Stimulated activated naive B cell treated with anti-CD40 and anti-IgM and Interleukin-4, amounts not matched to agents 10 μg/mL and 1 μg/mL and 100 μg/mL, for 72 hours (primary cell): Measurements from ENCODE around the gene STK39.
A peak's percentile ranks its signal among the peaks of the same experiment; 100 is the strongest.

Experiments
- ATAC-seq, 2 donors: fragments of 150-1000 bp; cut with Tn5 transposase; replicated peaks; 2 replicates each; pipeline ENCODE4 v1.10.0; 2021; ENCODE audit warnings: moderate library complexity in 1 of 2
- DNase-seq: peaks from one replicate; pipeline ENCODE4 v3.0.0; 2021
- H3K27ac Mint-ChIP-seq: one replicate; pipeline ENCODE4 v1.8.0; 2022; ENCODE audit warnings: mild to moderate bottlenecking, mixed read lengths
- H3K27me3 Mint-ChIP-seq, 2 donors: one replicate each; pipeline ENCODE4 v1.8.0; 2022; ENCODE audit warnings: mixed read lengths in 2 of 2
- H3K36me3 Mint-ChIP-seq, 2 donors: one replicate each; pipeline ENCODE4 v1.8.0; 2022; ENCODE audit warnings: mixed read lengths in 2 of 2, mild to moderate bottlenecking in 1 of 2
- H3K4me1 Mint-ChIP-seq, 2 donors: one replicate each; pipeline ENCODE4 v1.8.0; 2022; ENCODE audit warnings: mixed read lengths in 2 of 2, mild to moderate bottlenecking in 1 of 2
- H3K4me3 Mint-ChIP-seq, 2 donors: one replicate each; pipeline ENCODE4 v1.8.0; 2022; ENCODE audit warnings: mild to moderate bottlenecking in 2 of 2, mixed read lengths in 2 of 2, moderate library complexity in 1 of 2
- H3K9me3 Mint-ChIP-seq, 2 donors: one replicate each; pipeline ENCODE4 v1.8.0; 2022; ENCODE audit warnings: mixed read lengths in 2 of 2, mild to moderate bottlenecking in 1 of 2

Gene STK39

DNA sequence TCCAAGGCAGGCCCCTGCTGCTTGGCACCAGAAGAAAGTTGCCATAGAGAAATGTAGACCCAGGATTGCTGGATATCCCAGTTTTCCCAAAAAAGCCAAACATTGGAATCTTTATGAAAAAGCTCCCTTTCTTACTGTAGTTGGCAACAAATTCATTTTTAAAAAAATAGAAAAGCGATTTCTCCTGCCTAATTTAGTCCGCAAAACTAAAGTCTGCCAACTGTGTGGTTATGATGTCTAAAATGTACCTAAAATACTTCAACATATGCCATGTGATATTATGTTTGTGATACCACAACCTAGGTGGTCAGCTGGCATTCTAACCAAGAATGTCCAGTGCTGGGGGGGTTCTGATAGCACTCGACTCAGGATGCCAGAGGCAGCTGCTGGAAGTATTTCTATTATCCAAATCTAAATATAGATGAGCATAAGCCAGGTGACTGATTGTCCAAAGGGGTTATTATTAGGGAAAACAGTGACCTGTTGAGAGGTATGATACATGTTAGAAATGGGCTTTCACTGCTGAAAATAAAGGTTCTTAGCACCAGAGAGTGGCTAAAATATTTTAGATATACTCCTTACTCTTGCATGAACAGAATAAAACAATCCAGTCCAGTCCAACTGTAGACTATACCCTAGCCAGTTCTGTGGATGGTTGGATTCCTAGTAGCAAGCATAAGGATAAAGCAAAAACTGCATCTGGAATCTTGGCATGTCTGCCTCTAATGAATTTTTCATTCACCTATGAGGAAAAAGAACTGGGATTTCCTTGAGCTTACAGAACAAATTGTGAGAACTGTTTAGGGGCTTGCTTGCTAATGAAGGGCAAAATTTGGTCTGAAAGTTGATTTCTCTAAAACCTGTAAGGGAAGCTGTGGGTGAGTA, 101.7 kb downstream of the STK39 start:
- Mint-ChIP-seq H3K4me3 (no peak overlapping the region), H3K27me3 (no peaks in the 10 kb centered on the region), H3K4me1 (no peaks in the 10 kb centered on the region), H3K27ac (no peak overlapping the region), H3K9me3 (no peaks in the 10 kb centered on the region), H3K36me3 (peaks cover 6 to 16% of the 10 kb centered on the region in 2 donors)
- ATAC-seq, result no peak
- DNase-seq, result no peak

DNA sequence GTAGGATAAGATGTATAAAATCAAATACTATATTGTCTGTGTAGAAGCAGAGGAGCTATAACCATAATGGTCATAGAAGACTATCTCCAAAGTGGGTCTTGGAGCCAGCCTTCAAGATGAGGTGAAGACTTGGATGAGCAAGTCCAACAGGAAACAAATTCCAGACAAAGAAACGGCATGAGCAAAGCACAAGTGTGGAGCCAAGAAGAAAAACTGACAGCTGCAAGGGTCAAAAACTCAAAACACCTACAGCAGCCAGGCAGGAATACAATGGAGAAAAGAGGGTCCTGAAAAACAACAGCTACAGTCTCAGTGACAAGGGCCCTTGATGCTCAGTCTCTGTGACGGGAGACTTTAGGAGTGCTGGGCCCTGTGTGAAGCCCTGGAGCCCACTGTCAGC, 102.4 kb downstream of the STK39 start:
- H3K4me1 Mint-ChIP-seq, result no peaks in the 10 kb centered on the region

DNA sequence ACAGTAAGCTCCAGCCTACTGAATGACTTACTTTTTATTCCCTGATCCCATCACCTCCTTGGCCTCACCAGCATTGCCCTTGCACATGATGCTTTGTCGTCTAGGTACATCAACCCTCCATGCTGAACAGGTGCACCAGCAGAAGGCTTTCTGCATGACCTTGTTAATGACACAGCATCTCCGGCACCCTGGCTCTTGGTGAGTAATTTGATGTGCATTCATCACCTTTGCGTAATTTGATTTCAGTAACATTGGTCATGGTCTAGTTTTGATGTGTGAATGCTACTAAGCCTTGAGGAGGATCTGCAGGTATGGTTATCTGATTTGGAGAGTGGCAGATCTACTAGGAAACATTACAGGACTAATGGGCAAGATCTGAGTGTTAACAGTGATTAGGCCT, 103.6 kb downstream of the STK39 start:
- ATAC-seq, result no peak
- DNase-seq, result no peak
- peaks cover 5 to 10% of the 10 kb centered on the region in 2 donors for H3K36me3 Mint-ChIP-seq
- H3K9me3 Mint-ChIP-seq, result no peaks in the 10 kb centered on the region
- no peak overlapping the region for H3K4me3 Mint-ChIP-seq
- H3K27ac Mint-ChIP-seq, result no peak overlapping the region
- H3K27me3 Mint-ChIP-seq, result no peaks in the 10 kb centered on the region
- no peaks in the 10 kb centered on the region for H3K4me1 Mint-ChIP-seq

More for the DNA sequence above, 102.4 kb downstream of the STK39 start:
- DNase-seq, result no peak
- no peaks in the 10 kb centered on the region for H3K27me3 Mint-ChIP-seq
- H3K4me3 Mint-ChIP-seq, result no peak overlapping the region
- H3K9me3 Mint-ChIP-seq, result no peaks in the 10 kb centered on the region
- ATAC-seq, result no peak
- H3K27ac Mint-ChIP-seq, result no peak overlapping the region
- peaks cover 7 to 15% of the 10 kb centered on the region in 2 donors for H3K36me3 Mint-ChIP-seq

DNA sequence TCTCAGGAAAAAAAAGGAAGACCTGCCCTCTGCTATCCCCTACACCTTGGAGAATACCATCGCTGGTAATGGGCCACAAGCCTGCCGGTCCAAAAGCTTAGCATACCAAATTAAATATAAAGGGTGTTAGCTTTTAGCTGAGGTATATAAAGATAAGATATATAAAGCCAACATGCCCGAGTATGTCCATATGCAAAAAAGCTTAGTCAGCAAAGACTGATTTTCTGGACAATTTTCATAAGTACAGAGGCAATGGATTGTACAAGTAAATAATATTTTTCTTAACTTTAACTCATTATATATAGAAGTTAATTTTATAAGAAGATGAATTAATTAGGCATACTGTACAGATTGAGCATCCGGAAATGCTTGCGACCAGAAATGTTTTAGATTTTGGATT, 106.5 kb downstream of the STK39 start:
- DNase-seq (no peak), ATAC-seq (no peak)
- Mint-ChIP-seq H3K27ac (no peak overlapping the region), H3K4me3 (no peak overlapping the region), H3K4me1 (peaks cover 0 to 1% of the 10 kb centered on the region in 2 donors), H3K36me3 (peaks cover 10 to 21% of the 10 kb centered on the region in 2 donors), H3K27me3 (no peaks in the 10 kb centered on the region), H3K9me3 (no peaks in the 10 kb centered on the region)

DNA sequence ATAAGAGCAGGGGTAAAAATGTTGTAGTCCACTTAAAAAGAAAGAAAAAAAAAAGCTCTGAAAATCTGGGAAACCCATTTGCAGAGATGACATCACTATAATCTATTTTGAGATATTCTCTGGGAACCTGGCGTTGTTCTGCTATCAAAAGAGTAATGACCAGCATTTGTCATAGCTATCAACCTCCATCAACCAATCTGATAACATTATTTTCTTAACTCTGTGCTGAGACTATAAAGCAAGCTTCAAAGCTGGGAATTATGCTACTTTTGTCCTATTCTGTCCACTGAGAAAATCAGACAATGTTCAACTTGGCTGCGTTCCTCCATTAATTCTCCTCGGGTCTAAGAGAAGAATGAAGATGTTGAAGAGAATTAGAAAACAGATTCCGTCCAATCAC, 107.5 kb downstream of the STK39 start:
- ATAC-seq (no peak), DNase-seq (no peak)
- Mint-ChIP-seq H3K4me1 (peaks cover 0 to 1% of the 10 kb centered on the region in 2 donors), H3K36me3 (peaks cover 14 to 26% of the 10 kb centered on the region in 2 donors), H3K4me3 (no peak overlapping the region), H3K27me3 (no peaks in the 10 kb centered on the region), H3K27ac (no peak overlapping the region), H3K9me3 (no peaks in the 10 kb centered on the region)

DNA sequence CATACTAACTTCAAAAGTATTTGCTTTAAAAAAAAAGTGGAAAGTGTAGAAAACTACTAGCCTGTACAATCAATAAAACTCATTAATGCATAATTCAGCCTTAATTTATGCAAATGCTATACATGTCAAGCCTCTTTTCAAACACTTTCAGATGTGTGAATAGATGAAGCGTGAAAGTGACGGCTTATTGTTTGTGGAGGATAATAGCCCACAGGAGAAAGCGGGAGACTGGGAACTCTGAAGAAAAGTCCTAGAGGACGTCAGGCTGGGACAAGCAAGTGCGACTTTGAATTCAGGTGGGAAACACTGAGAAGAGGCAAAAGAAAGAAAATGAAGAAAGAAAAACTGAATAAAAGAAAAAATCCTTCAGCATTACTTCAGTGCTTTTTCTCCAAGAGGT, 108.5 kb downstream of the STK39 start:
- Mint-ChIP-seq H3K27me3 (no peaks in the 10 kb centered on the region), H3K9me3 (no peaks in the 10 kb centered on the region), H3K36me3 (peaks cover 14 to 28% of the 10 kb centered on the region in 2 donors), H3K27ac (no peak overlapping the region), H3K4me3 (no peak overlapping the region), H3K4me1 (peaks cover 0 to 1% of the 10 kb centered on the region in 2 donors)
- DNase-seq, result no peak
- ATAC-seq, result no peak

DNA sequence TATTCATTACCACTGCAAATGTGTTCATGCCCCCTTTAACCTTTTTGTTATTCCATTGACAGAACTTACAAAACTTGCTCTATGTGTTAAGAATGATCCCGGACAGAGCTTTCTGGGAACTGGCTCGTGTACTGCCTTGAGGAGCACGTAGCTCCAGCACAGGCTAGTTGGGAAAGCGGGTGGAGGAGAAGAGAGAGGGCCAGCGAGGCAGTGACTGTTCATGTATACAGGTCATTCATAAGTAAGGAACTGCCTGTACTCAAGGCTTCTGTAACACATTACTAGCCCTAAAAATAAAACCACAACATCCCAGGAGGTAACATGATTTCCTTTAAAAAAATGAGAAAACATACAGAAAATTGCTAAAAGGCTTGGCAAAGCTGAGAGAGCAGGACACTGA, 109.0 kb downstream of the STK39 start:
- ATAC-seq, result no peak
- H3K27ac Mint-ChIP-seq, result peak overlapping the region; percentile 28

DNA sequence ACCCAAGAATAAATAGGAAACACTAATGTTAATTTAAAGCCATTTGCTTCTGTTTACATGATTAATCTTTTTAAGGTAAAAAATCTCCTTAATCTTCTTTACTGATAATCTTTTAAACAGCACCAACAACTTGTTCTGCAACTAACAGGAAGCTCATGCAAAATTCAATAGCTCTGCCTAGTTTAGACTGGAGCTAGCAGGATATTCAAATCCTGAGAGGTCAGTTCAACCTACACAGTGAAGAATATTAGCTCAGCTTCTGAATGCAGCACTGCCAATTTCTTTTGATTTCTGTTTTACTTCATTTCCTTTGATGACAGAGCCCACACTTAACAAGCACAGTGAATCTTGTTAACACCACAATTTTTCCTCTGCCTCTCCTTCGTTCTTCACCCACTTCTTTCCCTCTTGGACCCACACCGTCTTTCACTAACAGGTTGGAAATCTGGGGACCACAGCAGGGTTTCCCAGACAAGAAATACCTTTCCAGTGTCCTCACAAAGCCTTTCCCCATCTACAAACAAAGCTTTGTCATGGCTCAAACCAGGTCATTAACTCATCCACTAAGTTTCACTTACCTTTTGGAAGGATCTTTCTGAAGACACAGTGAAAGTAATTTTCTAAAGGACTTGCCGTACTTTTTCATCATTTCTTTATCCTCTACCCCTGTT, 109.8 kb downstream of the STK39 start:
- H3K4me1 Mint-ChIP-seq, result peaks cover 0 to 1% of the 10 kb centered on the region in 2 donors
- peak overlapping the region; percentile 71 for H3K27ac Mint-ChIP-seq
- H3K36me3 Mint-ChIP-seq, result peaks cover 22 to 32% of the 10 kb centered on the region in 2 donors
- H3K4me3 Mint-ChIP-seq, result no peak overlapping the region
- H3K9me3 Mint-ChIP-seq, result no peaks in the 10 kb centered on the region
- no peak for DNase-seq
- no peak for ATAC-seq
- no peaks in the 10 kb centered on the region for H3K27me3 Mint-ChIP-seq

More for the DNA sequence above, 109.0 kb downstream of the STK39 start:
- Mint-ChIP-seq H3K4me1 (peaks cover 0 to 1% of the 10 kb centered on the region in 2 donors), H3K4me3 (no peak overlapping the region), H3K27me3 (no peaks in the 10 kb centered on the region), H3K36me3 (peaks cover 15 to 27% of the 10 kb centered on the region in 2 donors), H3K9me3 (no peaks in the 10 kb centered on the region)
- no peak for DNase-seq

DNA sequence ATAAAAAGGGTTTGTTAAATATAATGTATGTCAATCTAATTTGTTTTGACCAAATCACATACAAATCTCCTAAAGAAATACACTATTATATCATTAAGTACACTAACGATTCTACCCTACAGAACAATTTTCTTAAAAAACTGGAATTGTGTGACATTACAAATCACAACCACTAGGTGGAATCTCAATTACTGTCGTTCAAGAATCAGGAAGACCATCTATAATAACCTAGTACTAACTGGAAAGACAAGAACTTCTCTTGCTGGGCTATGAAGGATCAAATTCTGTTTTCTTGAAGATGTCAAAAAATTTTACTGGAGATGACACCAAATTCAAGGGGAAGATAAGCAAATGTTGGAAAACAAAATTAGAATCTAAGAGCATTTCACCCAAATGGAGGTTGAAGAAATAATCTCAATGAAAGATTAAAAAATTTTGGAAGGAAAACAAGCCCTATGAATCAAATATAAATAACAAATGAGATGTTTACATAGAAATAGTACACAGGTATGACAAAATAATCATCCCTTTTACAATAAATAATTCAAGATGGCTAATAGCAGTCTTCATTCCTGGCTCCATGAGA, 110.9 kb downstream of the STK39 start:
- H3K36me3 Mint-ChIP-seq, result peaks cover 27 to 37% of the 10 kb centered on the region in 2 donors
- no peaks in the 10 kb centered on the region for H3K9me3 Mint-ChIP-seq
- DNase-seq (no peak), ATAC-seq (peak in 1 of 2 donors; percentile 55)
- H3K4me1 Mint-ChIP-seq, result peaks cover 0 to 1% of the 10 kb centered on the region in 2 donors
- H3K27me3 Mint-ChIP-seq, result no peaks in the 10 kb centered on the region
- H3K4me3 Mint-ChIP-seq, result no peak overlapping the region
- H3K27ac Mint-ChIP-seq, result no peak overlapping the region

DNA sequence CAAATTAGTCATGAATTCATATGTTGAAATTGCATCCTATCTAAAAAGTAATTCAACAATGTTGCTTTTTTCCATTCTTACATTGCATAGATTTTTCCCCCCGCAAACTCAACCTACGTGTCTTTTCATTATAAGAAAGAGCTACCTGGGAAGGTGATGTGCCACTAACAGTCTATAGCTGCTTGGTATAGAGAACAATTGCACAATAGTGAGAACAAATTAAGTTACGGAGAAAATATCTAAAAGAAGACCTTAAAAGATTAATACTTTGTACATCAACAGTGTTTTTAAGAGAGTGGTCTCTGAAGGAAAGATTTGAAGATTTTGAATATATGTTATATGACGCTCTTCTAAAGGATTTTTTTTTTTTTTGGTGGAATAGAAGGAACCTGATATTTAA, 111.8 kb downstream of the STK39 start:
- ATAC-seq (no peak), DNase-seq (no peak)
- H3K4me1 Mint-ChIP-seq, result peaks cover 1 to 2% of the 10 kb centered on the region in 2 donors
- no peaks in the 10 kb centered on the region for H3K27me3 Mint-ChIP-seq
- H3K4me3 Mint-ChIP-seq, result no peak overlapping the region
- no peak overlapping the region for H3K27ac Mint-ChIP-seq
- no peaks in the 10 kb centered on the region for H3K9me3 Mint-ChIP-seq
- peaks cover 27 to 37% of the 10 kb centered on the region in 2 donors for H3K36me3 Mint-ChIP-seq

DNA sequence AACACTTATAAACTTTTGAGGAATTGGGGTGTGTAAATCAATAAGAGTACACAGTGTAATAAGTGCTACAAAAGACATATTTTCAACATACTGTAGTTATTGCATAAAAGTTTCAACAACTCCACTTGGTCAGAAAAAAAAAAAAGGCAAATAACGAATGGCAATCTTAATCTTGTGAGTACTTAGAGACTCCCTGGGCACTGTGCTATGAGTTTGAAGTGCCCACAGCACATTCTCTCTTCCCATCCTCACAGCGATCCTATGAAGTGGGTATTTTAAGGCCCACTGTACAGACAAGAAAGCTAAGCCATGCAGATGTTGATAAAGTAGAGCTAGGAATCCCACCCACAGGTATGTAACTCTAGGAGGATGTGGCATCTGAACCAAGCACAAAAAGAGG, 112.3 kb downstream of the STK39 start:
- no peak for ATAC-seq
- Mint-ChIP-seq H3K27me3 (no peaks in the 10 kb centered on the region), H3K9me3 (no peaks in the 10 kb centered on the region), H3K4me1 (peaks cover 7% of the 10 kb centered on the region in 2 donors), H3K27ac (no peak overlapping the region), H3K4me3 (no peak overlapping the region), H3K36me3 (peaks cover 25 to 38% of the 10 kb centered on the region in 2 donors)
- no peak for DNase-seq

DNA sequence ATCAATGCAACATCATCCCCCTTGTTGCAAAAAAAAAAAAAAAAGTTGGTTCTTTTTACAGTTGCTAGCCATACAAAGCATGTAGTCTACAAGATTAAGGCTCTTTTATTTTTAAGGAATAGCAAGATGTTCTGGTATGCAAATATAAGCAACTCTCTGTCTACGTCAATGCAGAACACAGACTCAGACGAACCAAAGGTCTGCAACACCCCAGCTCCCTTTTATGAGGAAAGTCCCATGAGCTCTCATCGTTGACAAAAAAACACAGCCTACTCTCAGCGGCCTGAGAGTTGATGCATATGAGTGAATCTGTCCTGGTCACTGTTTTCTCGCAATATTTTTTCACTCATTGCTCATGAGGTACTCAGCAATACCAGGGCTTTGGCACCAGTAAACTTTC, 112.9 kb downstream of the STK39 start:
- H3K36me3 Mint-ChIP-seq, result peaks cover 26 to 40% of the 10 kb centered on the region in 2 donors
- H3K4me1 Mint-ChIP-seq, result peaks cover 8% of the 10 kb centered on the region in 2 donors
- DNase-seq, result no peak
- ATAC-seq, result no peak
- no peak overlapping the region for H3K27ac Mint-ChIP-seq
- H3K4me3 Mint-ChIP-seq, result no peak overlapping the region
- no peaks in the 10 kb centered on the region for H3K9me3 Mint-ChIP-seq
- no peaks in the 10 kb centered on the region for H3K27me3 Mint-ChIP-seq

DNA sequence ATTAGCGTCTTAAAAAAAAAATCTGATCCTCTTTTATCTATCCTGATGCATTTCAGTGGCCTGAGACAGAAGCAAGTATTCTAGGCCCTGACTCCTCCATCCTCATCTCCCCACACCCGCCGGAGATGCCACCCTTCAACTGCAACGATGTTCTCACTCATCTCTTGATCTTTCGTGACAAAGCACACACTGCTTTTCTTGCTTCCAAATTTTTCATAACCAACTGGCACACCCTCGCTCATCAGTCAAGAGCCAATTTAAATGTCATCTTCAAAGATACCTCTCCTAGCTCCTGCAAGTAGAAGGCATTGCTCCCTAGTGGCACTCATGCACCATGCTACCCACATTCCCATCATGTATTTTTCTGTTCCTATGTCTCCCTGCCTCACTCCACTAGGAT, 115.0 kb downstream of the STK39 start:
- H3K4me1 Mint-ChIP-seq, result peaks cover 8% of the 10 kb centered on the region in 2 donors
- no peak for DNase-seq
- no peak for ATAC-seq
- H3K27ac Mint-ChIP-seq, result no peak overlapping the region
- peaks cover 36 to 37% of the 10 kb centered on the region in 2 donors for H3K36me3 Mint-ChIP-seq
- no peak overlapping the region for H3K4me3 Mint-ChIP-seq
- no peaks in the 10 kb centered on the region for H3K27me3 Mint-ChIP-seq
- H3K9me3 Mint-ChIP-seq, result no peaks in the 10 kb centered on the region

DNA sequence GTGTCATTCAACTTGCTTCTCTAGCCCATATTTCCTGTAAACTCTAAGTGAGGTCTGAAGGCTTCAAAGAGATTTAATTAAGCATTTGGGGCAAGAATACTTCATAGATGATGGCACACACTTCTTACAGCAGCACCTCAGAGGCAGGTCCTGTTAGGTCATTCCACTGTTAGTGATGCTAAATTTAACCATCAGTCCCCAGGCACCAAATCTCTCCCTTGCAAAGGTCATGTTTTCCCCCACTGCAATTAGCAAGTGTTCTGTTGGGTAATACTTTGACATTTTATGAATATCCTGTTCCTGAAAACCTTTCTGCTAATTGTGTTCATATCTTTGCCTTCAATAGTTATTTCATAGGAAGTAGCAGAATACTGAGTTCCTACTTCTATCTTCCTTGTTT, 117.0 kb downstream of the STK39 start:
- H3K9me3 Mint-ChIP-seq, result no peaks in the 10 kb centered on the region
- no peak overlapping the region for H3K4me3 Mint-ChIP-seq
- H3K4me1 Mint-ChIP-seq, result peaks cover 7 to 8% of the 10 kb centered on the region in 2 donors
- DNase-seq (no peak), ATAC-seq (peak in 1 of 2 donors; percentile 51)
- H3K36me3 Mint-ChIP-seq, result peaks cover 40 to 45% of the 10 kb centered on the region in 2 donors
- H3K27me3 Mint-ChIP-seq, result no peaks in the 10 kb centered on the region
- H3K27ac Mint-ChIP-seq, result no peak overlapping the region
